ENCODE results near the gene LAT.
"Not testable (repeated sequence)": the region's sequence is repeated elsewhere in the genome, so short reads cannot be mapped to it uniquely, and the experiment has no call there.

LAT gene

DNA sequence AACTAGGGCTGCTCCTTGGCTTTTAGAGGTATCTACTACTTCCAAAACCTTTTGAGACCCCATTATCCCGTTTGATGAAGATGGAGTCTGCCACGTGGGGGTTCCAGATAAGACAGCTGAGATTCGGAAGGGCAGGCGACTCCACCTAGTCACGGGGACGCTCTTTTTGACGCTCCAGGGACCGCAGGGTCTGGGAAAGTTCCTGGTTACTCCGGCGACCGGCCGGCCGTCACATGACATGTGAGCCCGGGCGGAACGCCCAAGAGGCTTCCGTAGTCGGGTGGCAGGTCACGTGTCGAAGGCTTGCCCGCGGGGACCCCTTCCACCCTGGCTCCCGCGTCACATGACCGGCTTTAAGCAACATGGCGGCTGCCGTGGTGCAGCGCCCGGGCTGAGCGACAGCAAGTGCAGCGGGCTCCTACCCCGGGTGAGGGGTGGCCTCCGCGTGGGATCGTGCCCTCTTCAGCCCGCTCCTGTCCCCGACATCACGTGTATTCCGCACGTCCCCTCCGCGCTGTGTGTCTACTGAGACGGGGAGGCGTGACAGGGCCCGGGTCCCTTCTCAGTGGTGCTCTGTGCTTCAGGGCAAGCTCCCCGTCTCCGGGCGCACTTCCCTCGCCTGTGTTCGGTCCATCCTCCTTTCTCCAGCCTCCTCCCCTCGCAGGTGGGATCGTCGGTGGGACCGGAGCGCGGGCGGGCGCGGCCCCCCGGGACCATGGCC lies 10.3 kb upstream of the LAT start, which contains the start of gene SPNS1:
TSS of gene SPNS1 (plus strand) at position 342 of the 721 bp plus-strand sequence. CDS start at position 716, 374 bp downstream.
- in situ Hi-C loops (cut with MboI; ENCODE audit: low pct_unique_long_range_greater_than_20kb, low sequenced_read_pairs), result no loop called here
- DNase-seq, result peak; percentile 92

DNA sequence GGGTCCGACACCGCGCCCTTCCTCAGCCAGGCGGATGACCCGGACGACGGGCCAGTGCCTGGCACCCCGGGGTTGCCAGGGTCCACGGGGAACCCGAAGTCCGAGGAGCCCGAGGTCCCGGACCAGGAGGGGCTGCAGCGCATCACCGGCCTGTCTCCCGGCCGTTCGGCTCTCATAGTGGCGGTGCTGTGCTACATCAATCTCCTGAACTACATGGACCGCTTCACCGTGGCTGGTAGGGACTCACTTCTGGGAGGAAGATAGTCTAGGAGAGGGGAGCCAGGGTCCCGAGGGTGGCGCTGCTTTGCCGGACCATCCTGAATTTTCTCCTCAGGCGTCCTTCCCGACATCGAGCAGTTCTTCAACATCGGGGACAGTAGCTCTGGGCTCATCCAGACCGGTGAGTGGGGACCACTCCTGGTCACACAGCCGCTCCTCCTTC lies 9.7 kb upstream of the LAT start:
- in situ Hi-C loops (cut with MboI; ENCODE audit: low pct_unique_long_range_greater_than_20kb, low sequenced_read_pairs), result no loop called here
- DNase-seq, result no peak

DNA sequence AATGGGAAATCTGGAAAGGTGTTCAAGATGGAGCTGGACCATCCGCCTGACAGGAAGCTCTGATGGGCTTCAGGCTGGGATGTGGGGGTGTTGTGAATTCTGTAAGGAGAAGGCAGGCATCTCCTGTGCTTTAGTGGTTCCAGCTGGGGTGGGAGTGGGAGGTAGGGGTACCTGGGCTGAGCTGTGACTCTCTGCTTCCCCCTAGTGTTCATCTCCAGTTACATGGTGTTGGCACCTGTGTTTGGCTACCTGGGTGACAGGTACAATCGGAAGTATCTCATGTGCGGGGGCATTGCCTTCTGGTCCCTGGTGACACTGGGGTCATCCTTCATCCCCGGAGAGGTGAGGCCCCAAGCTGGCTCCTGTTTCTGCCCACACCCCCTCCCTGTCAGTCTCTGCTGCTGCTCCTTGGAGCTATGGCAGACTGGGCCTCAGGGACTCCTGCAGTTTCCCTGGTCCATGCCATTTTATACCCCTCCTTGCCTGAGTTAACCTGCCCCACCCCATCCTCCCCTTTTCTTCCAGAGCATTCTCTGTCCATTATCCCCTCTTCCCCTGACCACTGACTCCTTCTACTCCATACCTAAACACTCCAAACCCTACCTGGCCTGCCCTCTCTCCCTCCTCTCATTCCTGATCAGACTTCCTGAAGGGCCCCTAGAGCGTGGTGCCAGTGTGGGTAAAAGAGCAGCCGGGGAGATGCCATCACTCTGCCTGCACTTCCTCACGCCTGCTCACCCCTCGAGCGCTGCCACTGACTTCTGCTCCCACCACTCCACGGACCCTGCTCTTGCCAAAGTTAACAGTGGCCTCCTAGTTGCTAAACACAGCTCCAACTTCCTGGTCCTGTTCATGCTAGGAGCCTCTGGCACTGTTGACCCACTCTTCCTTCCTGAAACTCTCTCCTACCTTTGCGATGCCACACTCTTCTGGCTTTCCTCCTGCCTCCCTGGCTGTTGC lies 6.9 kb upstream of the LAT start:
- in situ Hi-C loops (cut with MboI; ENCODE audit: low pct_unique_long_range_greater_than_20kb, low sequenced_read_pairs), result no loop called here
- no peak for DNase-seq

DNA sequence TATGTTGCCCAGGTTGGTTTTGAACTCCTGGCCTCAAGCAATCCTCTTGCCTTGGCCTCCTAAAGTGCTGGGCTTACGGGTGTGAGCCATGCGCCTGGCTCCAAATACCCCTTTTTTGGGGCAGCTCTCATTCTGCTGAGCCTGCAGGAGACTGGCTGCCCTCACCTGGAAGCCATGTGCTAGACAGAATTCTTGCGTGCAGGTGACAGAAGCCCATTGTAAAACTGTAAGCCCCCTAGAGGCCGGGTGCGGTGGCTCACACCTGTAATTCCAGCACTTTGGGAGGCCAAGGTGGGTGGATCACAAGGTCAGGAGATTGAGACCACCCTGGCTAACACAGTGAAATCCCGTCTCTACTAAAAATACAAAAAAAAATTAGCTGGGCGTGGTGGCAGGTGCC lies 4.5 kb upstream of the LAT start:
- DNase-seq; in situ Hi-C loops (cut with MboI; ENCODE audit: low pct_unique_long_range_greater_than_20kb, low sequenced_read_pairs): not testable (repeated sequence)

DNA sequence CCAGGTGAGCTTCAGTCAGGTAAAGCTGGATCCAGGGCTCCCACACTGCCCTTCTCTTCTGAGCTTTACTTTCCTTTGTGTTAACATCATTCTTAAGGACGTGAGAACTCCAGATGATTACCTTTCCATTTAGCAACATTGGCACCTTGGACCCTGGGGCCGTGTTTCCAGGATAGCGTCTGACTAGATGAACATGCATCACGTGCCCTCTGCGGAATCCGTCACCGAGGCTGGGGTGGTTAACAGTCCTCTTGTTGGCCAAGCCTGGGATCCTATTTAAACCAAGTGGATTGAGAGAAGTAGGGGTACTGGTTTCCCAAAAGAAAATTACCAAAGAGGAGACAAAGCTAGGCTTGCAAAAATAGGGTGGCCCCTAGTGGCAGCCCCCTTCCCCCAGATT lies 3.9 kb upstream of the LAT start:
- in situ Hi-C loops (cut with MboI; ENCODE audit: low pct_unique_long_range_greater_than_20kb, low sequenced_read_pairs), result no loop called here
- DNase-seq, result no peak

DNA sequence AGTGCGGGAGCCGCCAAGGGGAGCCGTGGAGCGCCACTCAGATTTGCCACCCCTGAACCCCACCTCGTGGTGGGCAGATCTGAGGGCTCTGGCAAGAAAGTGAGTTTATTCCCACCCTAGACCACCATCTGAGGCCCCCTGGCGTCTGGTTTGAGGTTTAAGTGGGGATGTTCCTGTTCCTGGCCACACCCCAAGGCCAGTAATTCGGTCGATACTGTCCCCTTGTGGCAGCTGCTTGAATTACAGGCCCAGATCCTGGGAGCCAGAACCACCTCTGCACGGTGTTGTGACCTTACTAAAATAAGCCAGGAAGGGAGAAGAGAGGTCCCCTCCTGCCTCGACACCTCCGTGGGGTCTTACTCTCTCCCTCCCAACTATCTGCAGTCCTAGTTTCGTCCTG lies 3.3 kb upstream of the LAT start:
- in situ Hi-C loops (cut with MboI; ENCODE audit: low pct_unique_long_range_greater_than_20kb, low sequenced_read_pairs), result no loop called here
- DNase-seq, result peak; percentile 67

DNA sequence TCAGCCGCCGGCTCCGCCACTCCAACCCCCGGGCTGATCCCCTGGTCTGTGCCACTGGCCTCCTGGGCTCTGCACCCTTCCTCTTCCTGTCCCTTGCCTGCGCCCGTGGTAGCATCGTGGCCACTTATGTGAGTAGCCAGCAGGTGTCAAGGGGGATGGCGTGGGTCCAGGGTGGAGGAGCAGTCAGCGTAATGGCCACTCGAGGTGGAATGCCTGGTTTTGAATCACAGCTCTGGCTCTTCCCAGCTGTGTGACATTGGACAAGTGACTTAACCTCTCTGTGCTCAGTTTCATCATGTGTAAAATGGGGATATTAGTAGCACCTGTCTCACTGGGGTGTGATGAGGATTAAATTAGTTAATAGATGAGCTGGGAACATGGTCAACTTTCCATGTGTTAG lies 2.4 kb upstream of the LAT start:
- no peak for DNase-seq
- in situ Hi-C loops (cut with MboI; ENCODE audit: low pct_unique_long_range_greater_than_20kb, low sequenced_read_pairs), result no loop called here

DNA sequence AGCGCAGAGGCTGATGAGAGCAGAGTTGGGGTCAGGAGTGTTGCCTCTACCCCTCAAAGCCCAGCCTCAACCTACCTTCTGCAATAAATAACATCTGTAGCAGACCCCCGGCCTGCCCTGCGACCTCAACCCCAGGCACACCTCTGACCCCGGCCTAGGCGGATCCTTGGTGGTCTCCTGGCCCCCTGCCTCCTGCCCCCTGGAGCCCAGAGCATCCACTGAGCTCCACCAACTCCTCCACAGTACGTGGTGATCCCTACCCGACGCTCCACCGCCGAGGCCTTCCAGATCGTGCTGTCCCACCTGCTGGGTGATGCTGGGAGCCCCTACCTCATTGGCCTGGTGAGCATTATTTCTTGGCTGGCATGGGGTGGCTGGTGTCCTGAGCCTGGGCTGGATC lies 1.9 kb upstream of the LAT start:
- in situ Hi-C loops (cut with MboI; ENCODE audit: low pct_unique_long_range_greater_than_20kb, low sequenced_read_pairs), result no loop called here
- DNase-seq, result no peak

DNA sequence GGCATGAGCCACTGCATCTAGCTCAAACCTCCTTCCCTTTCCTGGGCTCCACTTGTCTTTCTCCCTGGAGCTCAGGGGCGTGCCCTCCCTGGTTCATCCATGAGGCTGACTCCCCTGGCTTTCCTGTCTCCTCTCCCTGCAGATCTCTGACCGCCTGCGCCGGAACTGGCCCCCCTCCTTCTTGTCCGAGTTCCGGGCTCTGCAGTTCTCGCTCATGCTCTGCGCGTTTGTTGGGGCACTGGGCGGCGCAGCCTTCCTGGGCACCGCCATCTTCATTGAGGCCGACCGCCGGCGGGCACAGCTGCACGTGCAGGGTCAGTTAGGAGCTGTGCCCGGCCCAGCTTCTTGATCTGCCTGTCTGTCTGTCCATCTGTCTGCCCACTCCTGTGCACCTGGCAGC lies 1.2 kb upstream of the LAT start:
- DNase-seq, result no peak
- in situ Hi-C loops (cut with MboI; ENCODE audit: low pct_unique_long_range_greater_than_20kb, low sequenced_read_pairs), result no loop called here

DNA sequence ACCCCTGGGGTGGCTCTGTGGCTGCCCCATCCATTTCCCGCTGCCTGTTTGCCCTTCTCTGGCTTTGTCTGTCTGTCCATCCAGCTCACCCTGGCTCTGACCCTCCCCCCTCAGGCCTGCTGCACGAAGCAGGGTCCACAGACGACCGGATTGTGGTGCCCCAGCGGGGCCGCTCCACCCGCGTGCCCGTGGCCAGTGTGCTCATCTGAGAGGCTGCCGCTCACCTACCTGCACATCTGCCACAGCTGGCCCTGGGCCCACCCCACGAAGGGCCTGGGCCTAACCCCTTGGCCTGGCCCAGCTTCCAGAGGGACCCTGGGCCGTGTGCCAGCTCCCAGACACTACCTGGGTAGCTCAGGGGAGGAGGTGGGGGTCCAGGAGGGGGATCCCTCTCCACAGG lies 761 bp upstream of the LAT start:
- in situ Hi-C loops (cut with MboI; ENCODE audit: low pct_unique_long_range_greater_than_20kb, low sequenced_read_pairs), result no loop called here
- no peak for DNase-seq

DNA sequence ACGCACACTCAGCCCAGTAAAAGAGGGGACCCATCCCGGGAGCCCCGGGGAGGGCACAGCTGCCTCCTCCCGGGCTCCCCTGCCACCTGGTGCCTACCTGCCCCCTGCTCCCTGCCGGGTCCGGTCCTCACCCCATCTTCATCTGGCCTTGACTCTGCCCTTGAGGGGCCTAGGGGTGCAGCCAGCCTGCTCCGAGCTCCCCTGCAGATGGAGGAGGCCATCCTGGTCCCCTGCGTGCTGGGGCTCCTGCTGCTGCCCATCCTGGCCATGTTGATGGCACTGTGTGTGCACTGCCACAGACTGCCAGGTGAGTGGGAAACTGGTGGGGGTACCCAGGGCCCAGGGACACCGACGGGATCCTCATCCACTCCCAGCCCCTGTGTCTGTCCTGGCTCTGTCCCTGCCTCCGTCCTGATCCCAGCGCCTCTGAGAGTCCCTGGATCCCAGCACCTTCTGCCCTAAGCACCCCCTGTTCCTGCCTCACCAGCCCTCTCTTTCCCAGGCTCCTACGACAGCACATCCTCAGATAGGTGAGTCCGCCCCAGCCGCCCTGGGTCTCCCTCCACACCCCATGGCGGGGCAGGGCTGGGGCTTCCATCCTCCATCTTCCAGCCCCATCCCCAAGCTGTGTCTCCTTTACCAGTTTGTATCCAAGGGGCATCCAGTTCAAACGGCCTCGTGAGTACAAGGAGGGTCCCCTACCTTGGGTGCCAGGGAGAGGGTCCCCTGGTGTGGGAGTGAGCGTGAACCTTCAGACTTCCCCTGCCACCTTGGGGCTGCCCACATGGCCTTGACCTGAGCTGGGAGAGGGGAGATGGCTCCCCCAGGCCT lies 574 bp downstream of the LAT start:
- in situ Hi-C loops (cut with MboI; ENCODE audit: low pct_unique_long_range_greater_than_20kb, low sequenced_read_pairs), result no loop called here
- no peak for DNase-seq

DNA sequence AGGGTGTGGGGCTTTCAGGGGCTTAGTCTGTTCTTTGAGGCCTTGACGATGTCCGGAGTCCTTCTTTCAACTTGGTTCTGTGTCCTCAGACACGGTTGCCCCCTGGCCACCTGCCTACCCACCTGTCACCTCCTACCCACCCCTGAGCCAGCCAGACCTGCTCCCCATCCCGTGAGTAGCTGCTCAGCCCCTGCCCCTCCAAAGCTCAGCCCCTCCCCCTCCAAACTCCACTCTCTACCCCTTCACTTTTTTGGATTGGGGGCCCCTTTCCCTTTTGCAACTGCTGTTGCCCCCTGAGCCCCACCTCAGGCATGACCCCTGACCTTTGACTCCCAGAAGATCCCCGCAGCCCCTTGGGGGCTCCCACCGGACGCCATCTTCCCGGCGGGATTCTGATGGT lies 1.2 kb downstream of the LAT start:
- no peak for DNase-seq
- in situ Hi-C loops (cut with MboI; ENCODE audit: low pct_unique_long_range_greater_than_20kb, low sequenced_read_pairs), result no loop called here

DNA sequence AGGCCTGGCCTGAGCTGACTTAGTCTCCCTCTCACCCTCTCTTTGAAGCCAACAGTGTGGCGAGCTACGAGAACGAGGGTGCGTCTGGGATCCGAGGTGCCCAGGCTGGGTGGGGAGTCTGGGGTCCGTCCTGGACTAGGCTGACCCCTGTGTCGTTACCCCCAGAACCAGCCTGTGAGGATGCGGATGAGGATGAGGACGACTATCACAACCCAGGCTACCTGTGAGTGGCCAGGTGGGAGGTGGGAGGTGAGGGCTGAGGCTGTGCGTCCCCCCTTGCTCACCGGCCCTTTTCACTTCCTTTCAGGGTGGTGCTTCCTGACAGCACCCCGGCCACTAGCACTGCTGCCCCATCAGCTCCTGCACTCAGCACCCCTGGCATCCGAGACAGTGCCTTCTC lies 1.6 kb downstream of the LAT start:
- no peak for DNase-seq
- in situ Hi-C loops (cut with MboI; ENCODE audit: low pct_unique_long_range_greater_than_20kb, low sequenced_read_pairs), result no loop called here

DNA sequence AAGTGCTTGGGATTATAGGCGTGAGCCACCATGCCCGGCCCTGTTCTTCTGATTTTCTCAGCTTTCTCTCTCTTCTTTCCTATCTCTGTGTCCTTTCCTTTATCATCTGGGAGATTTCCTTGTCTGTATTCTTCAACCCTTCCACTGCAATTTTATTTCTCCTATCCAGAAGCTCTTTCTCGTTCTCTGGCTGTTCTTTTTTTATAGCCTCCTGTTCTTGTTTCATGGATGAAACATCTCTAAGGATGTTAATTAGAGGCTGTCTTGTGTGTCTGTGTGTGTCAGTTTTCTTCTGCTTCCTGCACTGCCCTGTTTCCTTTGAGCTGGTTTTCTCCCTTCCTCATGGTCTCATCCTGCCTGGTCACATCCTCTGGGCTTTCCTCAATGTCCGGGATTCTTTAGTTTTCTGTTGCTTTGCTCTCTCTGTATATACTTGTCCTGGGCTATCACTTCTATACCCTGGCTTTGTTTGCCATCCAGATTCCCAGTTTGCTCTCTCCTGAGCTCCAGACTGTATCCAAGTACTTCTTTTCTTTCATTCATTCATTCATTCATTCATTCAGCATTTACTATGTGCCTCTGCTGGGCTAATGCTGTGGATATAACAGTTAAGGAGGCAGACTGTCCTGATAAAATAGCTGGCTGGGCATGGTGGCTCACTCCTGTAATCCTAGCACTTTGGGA lies 2.5 kb downstream of the LAT start:
- in situ Hi-C loops (cut with MboI; ENCODE audit: low pct_unique_long_range_greater_than_20kb, low sequenced_read_pairs), result no loop called here
- no peak for DNase-seq

DNA sequence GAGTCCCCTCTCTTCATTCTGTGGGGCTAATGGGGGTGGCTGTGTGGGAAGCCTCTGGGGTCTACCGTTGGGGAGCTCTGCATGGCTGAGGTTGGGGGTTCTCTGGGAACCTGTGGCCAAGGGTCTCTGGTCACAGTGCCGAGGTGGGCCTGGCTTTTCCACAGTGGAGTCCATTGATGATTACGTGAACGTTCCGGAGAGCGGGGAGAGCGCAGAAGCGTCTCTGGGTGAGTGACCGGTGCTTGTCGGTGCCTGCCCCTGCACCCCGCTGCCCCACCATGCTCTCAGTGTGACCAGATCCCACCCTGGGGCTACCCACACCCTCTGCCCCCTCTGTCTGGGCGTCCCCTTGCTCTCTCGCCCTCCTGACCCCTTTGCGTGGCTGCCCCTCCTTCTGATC lies 4.5 kb downstream of the LAT start:
- in situ Hi-C loops (cut with MboI; ENCODE audit: low pct_unique_long_range_greater_than_20kb, low sequenced_read_pairs), result no loop called here
- DNase-seq, result no peak

DNA sequence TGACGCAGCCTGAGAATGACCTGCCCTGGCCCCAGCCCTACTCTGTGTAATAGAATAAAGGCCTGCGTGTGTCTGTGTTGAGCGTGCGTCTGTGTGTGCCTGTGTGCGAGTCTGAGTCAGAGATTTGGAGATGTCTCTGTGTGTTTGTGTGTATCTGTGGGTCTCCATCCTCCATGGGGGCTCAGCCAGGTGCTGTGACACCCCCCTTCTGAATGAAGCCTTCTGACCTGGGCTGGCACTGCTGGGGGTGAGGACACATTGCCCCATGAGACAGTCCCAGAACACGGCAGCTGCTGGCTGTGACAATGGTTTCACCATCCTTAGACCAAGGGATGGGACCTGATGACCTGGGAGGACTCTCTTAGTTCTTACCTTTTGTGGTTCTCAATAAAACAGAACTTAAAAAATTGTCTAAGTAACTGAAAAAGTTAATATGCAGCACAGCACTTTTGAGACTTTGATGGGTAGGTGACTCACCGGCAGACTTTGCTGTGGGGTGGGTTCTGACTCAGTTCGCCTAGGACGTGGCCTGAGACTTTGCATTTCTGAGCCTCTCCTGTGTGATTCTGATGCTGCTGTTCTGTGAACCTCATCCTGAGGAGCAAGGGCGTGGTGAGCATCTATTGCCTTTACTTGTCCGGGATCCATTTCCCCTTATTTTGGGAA lies 5.7 kb downstream of the LAT start:
- in situ Hi-C loops (cut with MboI; ENCODE audit: low pct_unique_long_range_greater_than_20kb, low sequenced_read_pairs), result no loop called here

DNA sequence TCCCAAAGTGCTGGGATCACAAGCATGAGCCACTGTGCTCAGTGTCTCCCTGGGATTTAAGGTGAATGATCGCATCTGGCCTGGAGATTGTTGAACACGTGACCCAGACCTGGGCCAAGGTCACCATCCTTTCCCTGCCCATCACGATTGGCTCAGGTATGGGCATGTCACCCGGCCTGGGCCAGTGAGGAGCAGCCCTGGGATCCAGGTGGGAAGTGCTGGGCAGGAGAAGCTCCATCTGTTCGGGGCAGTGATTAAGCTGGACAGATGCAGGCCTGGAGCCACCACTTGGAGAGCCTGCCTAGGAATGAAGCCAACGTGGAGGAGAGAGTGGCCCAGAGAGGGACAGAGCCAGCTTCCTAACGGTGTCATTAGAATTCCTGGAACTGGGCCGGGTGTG lies 6.8 kb downstream of the LAT start:
- in situ Hi-C loops (cut with MboI; ENCODE audit: low pct_unique_long_range_greater_than_20kb, low sequenced_read_pairs), result no loop called here
- DNase-seq, result no peak

More for the DNA sequence above, 5.7 kb downstream of the LAT start:
- DNase-seq, result no peak

DNA sequence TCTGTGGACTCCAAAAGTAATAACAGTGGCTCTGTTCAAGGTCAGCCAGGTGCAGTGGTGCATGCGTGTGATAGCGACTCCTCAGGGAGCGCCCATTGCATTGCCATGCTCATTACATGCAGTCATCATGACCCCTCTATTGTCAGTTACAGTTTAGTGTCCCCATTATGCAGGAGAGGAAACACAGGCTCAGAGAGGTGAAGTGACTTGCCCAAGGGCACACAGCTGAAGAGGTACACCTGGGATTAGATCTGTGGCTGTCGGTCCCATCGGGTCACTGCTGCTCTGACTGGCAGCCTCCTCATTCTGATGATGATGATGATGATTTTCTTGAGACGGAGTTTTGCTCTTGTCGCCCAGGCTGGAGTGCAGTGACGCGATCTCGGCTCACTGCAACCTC lies 7.6 kb downstream of the LAT start:
- in situ Hi-C loops (cut with MboI; ENCODE audit: low pct_unique_long_range_greater_than_20kb, low sequenced_read_pairs), result no loop called here
- no peak for DNase-seq

DNA sequence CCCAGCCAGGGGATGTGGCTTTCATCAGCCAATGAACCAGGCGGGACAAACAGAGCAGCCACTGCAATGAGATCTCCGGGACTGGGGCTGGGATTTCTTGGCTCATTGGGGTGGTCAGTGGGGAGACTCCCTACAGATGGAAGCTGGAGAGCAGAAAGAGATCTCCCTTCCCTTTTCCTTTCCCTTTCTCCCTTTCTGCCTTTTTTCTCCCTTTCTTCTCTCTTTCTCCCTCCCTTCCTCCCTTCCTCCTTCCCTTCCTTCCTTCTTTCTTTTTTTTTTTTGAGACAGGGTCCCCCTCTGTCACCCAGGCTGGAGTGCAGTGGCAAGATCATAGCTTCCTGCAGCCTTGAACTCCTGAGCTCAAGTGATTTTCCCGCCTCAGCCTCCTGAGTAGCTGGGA lies 14.0 kb downstream of the LAT start:
- in situ Hi-C loops (cut with MboI; ENCODE audit: low pct_unique_long_range_greater_than_20kb, low sequenced_read_pairs), result no loop called here

More for the DNA sequence above, 14.0 kb downstream of the LAT start:
- no peak for DNase-seq

Data from KBM-7 (cell line).